RWPE2 (cell line): ENCODE data around the gene PCDHGA3.
"Not testable (repeated sequence)": the region's sequence is repeated elsewhere in the genome, so short reads cannot be mapped to it uniquely, and the experiment has no call there.

Experiments used
- ATAC-seq: fragments of 200-7000 bp; cut with Tn5 transposase; 3 replicates; pipeline ENCODE4 v1.9.1; 2021; ENCODE audit warnings: low read depth
- DNase-seq: peaks from one replicate; pipeline ENCODE4 v3.0.0-alpha.2; 2020; ENCODE audit warnings: low spot score
- H3K27ac ChIP-seq: fragments of 450-650 bp; 2 replicates; pipeline ENCODE4 v1.5.1; 2017; ENCODE audit warnings: mild to moderate bottlenecking; ENCODE audit not compliant: poor library complexity, severe bottlenecking
- H3K27me3 ChIP-seq: fragments of 250-450 bp; sonication (Bioruptor Pico); 2 replicates; pipeline ENCODE4 v1.5.1; 2021; ENCODE audit warnings: mild to moderate bottlenecking, moderate library complexity; ENCODE audit not compliant: insufficient read depth, poor library complexity, severe bottlenecking
- H3K36me3 ChIP-seq: fragments of 250-450 bp; sonication (Bioruptor Pico); 2 replicates; pipeline ENCODE4 v1.5.1; 2020; ENCODE audit warnings: low read depth, mild to moderate bottlenecking, moderate library complexity
- H3K4me1 ChIP-seq: fragments of 250-450 bp; sonication (Bioruptor Pico); 2 replicates; pipeline ENCODE4 v1.5.1; 2021; ENCODE audit warnings: mild to moderate bottlenecking, moderate library complexity; ENCODE audit not compliant: insufficient read depth, poor library complexity, severe bottlenecking
- H3K4me3 ChIP-seq: fragments of 250-450 bp; sonication (Bioruptor Pico); 2 replicates; pipeline ENCODE4 v1.5.1; 2021; ENCODE audit warnings: mild to moderate bottlenecking, moderate library complexity; ENCODE audit not compliant: severe bottlenecking
- H3K9me3 ChIP-seq: fragments of 250-450 bp; sonication (Bioruptor Pico); 2 replicates; pipeline ENCODE4 v1.5.1; 2021; ENCODE audit warnings: mild to moderate bottlenecking, moderate library complexity; ENCODE audit not compliant: severe bottlenecking
- CTCF ChIP-seq: fragments of 450-650 bp; IDR thresholded peaks from one replicate; pipeline ENCODE4 v1.5.1; 2017; ENCODE audit warnings: mild to moderate bottlenecking, moderate library complexity; ENCODE audit not compliant: poor library complexity, severe bottlenecking

The PCDHGA3 gene

GRCh38 chr5:141387557-141388311 is 44.1 kb downstream of the PCDHGA3 start, which contains the start of gene PCDHGB4:
TSS of gene PCDHGB4 (plus strand) at chr5:141387698. CDS start at chr5:141387885, 187 bp downstream.
- H3K36me3 ChIP-seq, DNase-seq, H3K27me3 ChIP-seq, H3K27ac ChIP-seq, H3K4me1 ChIP-seq: not testable (repeated sequence)
- ATAC-seq, result peak; percentile 92
- Histone ChIP-seq H3K9me3 (peaks cover 49% of the 10 kb centered on the region), H3K4me3 (peak within 1 kb of the TSS; percentile 26)
- peak; percentile 94 for TF ChIP-seq CTCF

- DNase-seq, result no peak
- H3K4me1 ChIP-seq, result no peaks in the 10 kb centered on the region
- H3K4me3 ChIP-seq, result no peak overlapping the region
- H3K36me3 ChIP-seq, result peaks cover 5% of the 10 kb centered on the region
- peaks cover 47% of the 10 kb centered on the region for H3K9me3 ChIP-seq
- no peak overlapping the region for H3K27ac ChIP-seq
- ATAC-seq, result no peak
- peaks cover 2% of the 10 kb centered on the region for H3K27me3 ChIP-seq
- TF ChIP-seq CTCF, result no peak
Observed at GRCh38 chr5:141388661-141389060, 45.0 kb downstream of the PCDHGA3 start.

GRCh38 chr5:141389153-141390042 is 45.8 kb downstream of the PCDHGA3 start:
- Histone ChIP-seq H3K4me1 (no peaks in the 10 kb centered on the region), H3K36me3 (peaks cover 5% of the 10 kb centered on the region), H3K4me3 (no peak overlapping the region), H3K27ac (no peak overlapping the region), H3K27me3 (no peaks in the 10 kb centered on the region), H3K9me3 (peaks cover 48% of the 10 kb centered on the region)
- no peak for ATAC-seq
- TF ChIP-seq CTCF, result no peak
- DNase-seq, result no peak

- Histone ChIP-seq H3K36me3 (peaks cover 5% of the 10 kb centered on the region), H3K27me3 (peaks cover 8% of the 10 kb centered on the region), H3K4me3 (no peak within 1 kb of the TSS), H3K4me1 (no peaks in the 10 kb centered on the region), H3K27ac (no peak within 1 kb of the TSS), H3K9me3 (peaks cover 48% of the 10 kb centered on the region)
- ATAC-seq (no peak), DNase-seq (no peak)
- no peak for TF ChIP-seq CTCF
Observed at GRCh38 chr5:141392429-141393198, 49.0 kb downstream of the PCDHGA3 start, which contains the start of gene PCDHGA8. TSS of gene PCDHGA8 (plus strand) at chr5:141392633. CDS start at chr5:141392814, 181 bp downstream.
